ENCODE results near the gene PLEKHH1. TPM values are rescaled to one million over a fixed set of nuclear protein-coding genes. Genes with fewer than 3 reads are reported as not detected.

Gene PLEKHH1
- polyA plus RNA-seq, 3 donors, result 2.2 to 12.5 (median 6.3) TPM

DNA sequence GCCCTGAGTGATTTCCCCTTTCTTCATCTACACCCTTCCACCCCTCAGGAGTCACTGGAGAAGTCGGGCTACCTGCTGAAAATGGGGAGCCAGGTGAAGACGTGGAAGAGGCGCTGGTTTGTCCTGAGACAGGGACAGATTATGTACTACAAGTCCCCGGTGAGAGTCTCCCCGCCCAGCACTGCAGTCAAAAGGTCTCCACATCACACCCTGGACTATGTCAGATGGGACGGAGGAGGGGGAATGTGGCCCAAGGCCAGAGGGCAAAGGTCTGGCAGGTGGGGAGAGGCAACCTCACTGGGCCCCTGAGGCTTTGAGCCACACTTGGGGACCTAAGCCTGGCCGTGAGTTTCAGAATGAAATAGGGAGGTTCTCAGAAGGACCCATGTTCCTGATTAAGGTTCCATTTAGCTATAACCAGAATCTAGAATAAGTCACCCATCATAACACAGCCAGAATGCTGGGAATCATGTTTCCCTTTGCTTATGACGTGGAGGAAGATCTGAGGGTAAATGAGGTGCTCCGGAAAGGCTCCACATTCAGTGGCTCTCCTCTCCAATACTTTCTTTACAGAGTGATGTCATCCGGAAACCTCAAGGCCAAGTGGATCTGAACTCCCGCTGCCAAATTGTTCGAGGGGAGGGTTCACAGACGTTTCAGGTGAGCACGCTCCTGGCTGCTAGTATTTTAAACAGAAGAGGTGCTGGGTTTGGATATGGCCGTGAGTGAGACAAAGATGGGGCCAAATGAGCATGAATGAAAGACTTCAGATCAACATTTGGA is 40.3 kb downstream of the PLEKHH1 start:
- no peak overlapping the region for H3K27ac ChIP-seq (ENCODE audit: low read depth, low read length)
- 67 to 85% (median 83%) methylated on average over 15 of the region's 15 CpGs for WGBS, 3 donors

DNA sequence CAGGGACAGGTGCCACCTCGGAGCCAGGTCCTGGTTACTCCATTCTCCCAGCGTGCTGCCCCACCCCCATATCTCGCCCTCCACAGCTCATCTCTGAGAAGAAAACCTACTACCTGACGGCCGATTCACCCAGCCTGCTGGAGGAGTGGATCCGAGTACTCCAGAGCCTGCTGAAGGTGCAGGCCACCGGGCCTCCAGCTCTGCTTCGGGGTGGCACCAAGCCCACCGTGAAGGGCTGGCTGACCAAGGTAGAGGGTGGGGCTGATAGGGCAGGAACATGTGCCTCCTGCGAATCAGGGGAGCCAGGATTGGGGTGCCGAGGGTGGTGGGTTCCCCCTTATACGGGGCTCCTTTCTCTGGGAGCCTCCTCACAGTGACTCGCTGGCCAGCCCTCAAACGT is 41.1 kb downstream of the PLEKHH1 start:
- 89 to 94% (median 89%) methylated on average over 13 to 14 of the region's 14 CpGs for WGBS, 3 donors
- H3K27ac ChIP-seq (ENCODE audit: low read depth, low read length), result no peak overlapping the region

DNA sequence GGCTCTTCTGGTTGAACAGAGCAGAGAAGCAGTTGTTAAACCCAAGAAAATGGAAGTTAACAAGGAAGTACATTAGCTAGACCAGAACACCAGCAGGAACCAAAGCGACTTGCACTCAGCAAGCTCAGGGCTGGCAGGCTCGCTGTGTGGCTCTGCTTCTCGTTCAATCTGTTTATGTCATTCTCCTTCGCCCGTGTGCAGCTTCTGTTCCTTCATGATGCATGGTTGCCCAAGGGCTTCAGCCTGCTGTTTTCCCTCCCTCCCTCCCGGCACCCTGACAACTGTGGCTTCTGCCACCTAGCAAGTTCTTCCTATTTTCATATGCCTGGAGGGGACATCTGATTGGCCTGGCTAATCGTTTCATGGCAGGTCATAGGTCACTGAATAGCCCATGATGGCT is 41.7 kb downstream of the PLEKHH1 start:
- WGBS, 3 donors, result 81 to 95% (median 83%) methylated on average over 7 of the region's 7 CpGs
- H3K27ac ChIP-seq (ENCODE audit: low read depth, low read length), result no peak overlapping the region

DNA sequence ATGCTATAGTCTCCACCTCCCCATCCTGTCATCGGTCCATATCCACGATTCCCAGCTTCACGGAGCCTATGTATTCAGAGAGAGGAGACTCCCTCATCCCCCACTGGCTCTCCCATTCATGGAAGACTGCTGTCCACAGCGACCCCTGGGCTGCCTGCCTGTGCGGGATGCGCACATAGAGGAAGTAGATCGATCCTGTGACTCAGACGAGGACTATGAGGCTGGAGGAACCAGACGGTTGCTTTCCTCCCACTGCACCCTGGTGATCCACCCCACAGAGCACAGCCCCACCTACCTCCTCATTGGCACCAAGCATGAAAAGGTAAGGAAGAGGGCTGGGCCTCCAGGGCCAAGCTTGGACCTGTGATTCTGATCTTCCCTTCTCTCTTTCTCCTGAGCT is 42.6 kb downstream of the PLEKHH1 start:
- WGBS, 3 donors, result 64 to 83% (median 76%) methylated on average over 9 of the region's 9 CpGs
- H3K27ac ChIP-seq (ENCODE audit: low read depth, low read length), result no peak overlapping the region

DNA sequence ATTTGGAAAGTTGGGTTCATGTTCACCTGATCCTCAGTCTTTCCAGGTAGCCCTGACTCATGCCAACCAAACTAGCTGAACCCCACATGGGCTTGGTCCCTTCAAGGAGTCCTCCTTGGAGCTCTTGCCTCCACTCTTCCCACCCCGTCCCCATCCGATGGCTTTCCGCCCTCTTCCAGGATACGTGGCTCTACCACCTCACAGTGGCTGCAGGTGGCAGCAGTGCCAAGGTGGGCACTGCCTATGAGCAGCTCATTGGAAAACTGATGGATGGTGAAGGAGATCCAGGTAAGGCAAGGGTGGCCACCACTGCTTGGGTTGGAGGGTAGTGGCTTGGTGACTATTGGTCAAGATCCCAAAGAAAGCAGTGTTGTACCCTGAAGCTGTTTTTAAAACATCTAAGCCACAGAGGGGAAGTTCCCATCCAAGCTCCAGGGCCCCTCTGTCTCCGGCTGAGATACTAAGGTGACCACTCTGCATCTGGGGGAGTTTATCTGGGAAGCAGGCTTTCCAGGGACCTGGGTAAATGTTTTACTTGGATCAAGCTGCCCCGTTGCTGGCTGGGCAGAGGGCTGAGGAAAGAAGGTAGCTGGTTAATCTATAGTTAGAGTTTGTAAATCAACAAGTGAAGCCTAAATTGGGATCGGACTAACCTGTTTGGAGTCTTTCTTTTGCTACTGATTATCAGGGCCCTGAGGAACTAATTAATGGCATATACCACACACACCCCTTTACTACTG is 43.3 kb downstream of the PLEKHH1 start:
- WGBS, 3 donors, result 69 to 93% (median 91%) methylated on average over 7 of the region's 7 CpGs
- no peak overlapping the region for H3K27ac ChIP-seq (ENCODE audit: low read depth, low read length)

DNA sequence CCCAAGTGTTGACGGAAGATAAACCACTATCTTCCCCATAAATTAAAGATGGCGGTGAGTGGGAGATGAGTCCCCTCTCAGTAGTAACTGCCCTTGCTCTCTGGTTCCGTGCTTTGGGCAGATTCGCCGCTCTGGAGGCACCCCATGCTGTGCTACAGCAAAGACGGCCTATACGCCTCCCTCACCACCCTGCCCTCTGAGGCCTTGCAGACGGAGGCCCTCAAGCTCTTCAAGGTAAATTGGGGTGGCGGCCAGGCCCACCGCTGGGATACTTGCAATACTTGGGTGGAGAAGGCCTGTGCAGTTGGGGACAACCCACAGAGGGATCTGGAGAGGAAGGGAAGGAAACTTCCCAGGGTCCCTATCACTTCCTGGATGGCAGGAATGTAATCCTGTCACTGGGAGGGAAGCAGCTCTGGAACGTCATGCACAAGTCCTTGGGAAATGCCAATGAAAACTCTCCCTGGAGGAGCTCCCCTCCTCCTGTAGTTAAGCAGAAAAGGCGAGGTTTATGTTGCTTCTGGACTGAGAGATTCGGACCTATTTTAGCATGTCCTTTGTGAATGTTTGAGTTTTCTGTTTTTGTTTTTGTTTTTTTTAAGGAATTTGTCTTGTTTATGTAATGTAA is 44.2 kb downstream of the PLEKHH1 start:
- 79 to 82% (median 82%) methylated on average over 13 of the region's 13 CpGs for WGBS, 3 donors
- no peak overlapping the region for H3K27ac ChIP-seq (ENCODE audit: low read depth, low read length)

DNA sequence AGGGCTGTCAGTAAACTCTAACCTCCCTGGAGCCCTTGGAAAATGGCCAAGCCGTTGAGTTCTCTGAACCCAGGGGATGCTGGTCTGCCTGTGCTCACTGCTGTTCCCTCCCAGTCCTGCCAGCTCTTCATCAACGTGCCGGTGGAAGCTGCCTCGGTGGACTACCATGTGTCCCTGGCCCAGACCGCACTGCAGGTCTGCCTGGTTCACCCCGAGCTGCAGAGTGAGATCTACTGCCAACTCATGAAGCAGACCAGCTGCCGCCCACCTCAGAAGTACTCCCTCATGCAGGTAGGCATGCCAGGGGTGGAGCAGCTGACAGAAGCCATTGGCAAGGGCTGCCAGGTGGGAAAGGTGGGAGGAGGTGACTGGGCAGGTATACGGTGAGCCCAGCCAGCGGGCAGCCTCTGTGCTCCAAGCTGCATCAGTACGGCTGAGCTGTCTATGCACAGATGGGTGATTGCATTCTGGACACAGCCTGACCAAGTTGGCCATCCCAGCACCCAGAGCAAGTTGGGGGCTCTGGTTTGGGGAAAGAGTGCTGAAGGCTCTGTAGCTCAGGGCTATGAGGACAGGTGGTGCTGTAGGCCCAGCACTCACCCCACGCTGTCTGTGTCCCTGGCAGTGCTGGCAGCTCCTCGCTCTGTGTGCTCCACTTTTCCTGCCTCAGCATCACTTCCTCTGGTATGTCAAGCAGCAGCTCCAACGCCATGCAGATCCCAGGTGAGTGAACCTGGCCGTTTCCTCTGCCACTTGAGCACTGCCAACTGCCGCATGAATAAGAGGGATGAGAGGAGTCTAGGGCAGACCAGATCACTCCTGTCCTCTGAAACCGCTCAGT is 45.0 kb downstream of the PLEKHH1 start:
- no peak overlapping the region for H3K27ac ChIP-seq (ENCODE audit: low read depth, low read length)

DNA sequence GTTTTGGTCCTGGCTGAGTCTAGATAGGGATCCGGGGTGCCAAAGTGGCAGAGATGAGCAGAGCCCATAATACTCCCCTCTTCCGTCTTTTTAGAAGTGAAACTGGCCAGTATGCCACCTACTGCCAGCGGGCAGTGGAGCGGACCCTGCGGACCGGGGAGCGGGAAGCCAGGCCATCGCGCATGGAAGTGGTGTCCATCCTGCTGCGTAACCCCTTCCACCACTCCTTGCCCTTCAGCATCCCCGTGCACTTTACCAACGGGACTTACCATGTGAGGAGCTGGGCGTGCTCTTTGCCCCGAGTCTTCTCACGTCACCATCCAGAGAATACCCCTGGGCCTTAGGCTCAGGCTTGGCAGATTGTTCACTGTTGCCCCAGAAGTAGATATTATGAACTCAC is 46.0 kb downstream of the PLEKHH1 start:
- no peak overlapping the region for H3K27ac ChIP-seq (ENCODE audit: low read depth, low read length)
- 76 to 80% (median 77%) methylated on average over 15 of the region's 15 CpGs for WGBS, 3 donors

More for the DNA sequence above, 45.0 kb downstream of the PLEKHH1 start:
- 76 to 87% (median 84%) methylated on average over 16 of the region's 16 CpGs for WGBS, 3 donors

DNA sequence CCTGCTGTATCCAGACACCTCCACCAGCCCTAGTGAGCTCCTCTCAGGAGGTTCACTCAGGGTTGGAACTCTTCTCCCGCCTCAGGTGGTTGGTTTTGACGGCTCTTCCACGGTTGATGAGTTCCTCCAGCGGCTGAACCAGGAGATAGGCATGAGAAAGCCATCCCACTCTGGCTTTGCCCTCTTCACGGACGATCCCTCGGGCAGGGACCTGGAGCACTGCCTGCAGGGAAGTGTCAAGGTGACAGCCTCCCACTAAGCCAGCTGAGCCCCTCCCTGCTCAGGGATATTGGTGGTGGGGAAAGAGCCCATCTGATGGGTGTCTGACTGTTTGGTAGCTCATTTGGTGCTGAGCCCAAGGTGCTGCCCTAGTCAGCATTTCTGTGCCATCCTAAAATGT is 46.5 kb downstream of the PLEKHH1 start:
- no peak overlapping the region for H3K27ac ChIP-seq (ENCODE audit: low read depth, low read length)
- WGBS, 3 donors, result 88 to 89% (median 89%) methylated on average over 7 of the region's 7 CpGs

DNA sequence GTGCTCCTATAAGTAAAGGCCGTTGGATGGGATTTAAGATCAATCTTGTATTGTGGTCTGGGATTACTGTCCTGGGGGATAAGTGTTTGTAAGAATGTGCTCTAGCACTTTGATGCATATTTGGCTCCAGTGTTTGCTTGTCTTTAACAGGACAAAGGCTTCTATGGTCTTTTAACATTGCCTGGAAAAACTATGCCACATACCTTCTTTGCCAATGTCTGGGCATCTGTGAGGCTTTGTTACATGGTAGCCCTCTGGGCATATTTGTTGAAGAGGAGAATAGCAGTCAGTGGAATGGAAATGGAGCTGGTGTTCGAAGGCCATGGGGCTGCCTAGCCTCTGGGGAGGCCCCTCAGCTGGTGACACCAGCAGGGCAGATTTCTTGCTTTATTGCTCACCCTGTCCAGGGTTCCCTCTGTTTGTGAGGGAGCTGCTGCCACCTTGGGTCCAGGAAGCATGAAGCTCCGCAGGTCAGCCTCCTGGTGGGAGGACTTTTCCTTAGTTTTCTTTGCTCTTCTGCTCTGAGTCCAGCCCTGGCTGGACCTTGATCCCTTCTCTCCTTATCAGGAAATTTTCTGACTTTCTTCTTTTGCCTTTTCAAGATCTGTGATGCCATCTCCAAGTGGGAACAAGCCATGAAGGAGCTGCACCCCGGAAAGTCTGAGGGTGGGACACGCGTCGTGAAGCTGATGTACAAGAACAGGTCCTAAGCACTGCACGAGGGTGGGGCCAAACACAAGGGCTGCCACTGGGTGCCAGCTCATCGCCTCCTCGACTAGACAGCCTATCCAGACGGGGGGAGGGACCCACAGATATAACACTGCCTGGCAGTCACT is 47.5 kb downstream of the PLEKHH1 start:
- 86 to 88% (median 86%) methylated on average over 11 of the region's 11 CpGs for whole genome bisulfite sequencing, 3 donors

DNA sequence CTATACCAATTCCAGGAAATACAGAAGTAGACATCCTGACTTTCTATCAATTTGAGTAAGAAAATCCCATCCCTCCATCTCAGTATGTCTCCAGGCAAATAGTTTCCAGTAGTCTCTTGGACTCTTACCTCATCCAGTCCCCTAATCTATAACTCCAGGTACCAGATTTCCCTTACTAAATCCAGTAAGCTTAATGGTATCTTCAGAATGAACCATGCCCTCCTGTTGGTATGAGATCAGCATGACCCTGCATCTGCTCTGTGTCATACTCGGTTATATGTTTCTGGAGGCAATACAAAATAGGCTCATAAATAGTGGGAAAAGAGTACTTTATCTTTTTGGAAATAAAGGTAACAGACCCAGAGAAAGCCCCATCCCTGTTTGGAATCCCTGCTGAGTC is 48.6 kb downstream of the PLEKHH1 start:
- 86 to 94% (median 91%) methylated on average over 1 of the region's 1 CpG for WGBS, 3 donors

More for the DNA sequence above, 47.5 kb downstream of the PLEKHH1 start:
- H3K27ac ChIP-seq (ENCODE audit: low read depth, low read length), result no peak overlapping the region

DNA sequence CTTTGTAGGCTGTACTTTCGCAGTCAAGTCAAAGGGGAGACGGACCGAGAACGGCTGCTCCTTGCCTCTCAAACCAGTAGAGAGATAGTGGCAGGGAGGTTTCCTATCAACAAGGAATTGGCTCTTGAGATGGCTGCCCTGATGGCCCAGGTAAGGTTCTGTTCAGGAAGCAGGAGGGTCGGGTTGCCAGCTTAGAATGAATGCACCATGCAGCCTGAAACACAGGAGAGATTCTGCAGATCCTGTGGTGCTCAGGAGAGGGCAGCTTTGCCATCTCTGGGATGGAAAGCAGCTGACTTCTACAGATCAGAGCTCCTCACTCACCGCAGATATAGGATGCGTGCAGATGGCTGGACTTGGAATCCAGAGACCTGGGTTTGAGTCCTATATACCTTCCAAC is 49.0 kb downstream of the PLEKHH1 start:
- WGBS, 3 donors, result 86 to 87% (median 87%) methylated on average over 7 of the region's 7 CpGs
- no peak overlapping the region for H3K27ac ChIP-seq (ENCODE audit: low read depth, low read length)

More for the DNA sequence above, 48.6 kb downstream of the PLEKHH1 start:
- H3K27ac ChIP-seq (ENCODE audit: low read depth, low read length), result no peak overlapping the region

DNA sequence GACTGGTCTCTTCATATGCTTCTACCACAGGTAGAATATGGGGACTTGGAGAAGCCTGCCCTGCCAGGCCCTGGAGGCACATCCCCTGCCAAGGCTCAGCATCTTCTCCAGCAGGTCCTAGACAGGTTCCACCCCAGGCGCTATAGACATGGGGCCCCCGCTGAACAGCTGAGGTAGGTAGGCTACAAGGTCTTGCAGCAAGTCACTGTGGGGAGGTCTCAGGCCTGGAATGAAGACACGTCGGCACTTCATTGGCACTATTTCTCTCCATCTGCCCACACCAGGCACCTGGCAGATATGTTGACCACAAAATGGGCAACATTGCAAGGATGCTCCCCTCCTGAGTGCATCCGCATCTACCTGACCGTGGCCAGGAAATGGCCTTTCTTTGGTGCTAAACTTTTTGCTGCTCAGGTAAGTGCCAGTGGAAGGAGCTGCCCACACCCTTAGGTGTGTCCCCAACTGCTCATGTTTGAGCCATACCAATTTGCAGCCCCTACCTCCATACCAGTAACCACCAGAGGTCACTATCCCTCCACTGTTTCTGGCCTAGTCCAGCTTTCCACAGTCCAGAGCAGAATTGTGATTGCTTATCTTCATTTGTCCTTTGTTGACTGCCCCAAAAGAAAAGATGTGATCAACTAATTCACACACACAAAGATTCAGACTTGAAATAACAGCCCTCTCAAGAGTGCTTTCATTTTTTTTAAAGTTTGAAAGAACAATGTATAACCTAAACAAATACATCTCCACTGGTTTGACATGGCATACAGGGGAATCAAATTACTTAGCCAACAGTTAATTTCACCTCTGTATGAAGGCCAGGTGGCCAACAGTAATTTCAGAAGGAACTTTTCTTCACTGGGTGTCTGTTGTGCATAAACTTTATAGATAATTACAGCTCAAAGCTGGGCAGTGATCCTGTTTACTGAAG is 50.9 kb downstream of the PLEKHH1 start:
- no peak overlapping the region for H3K27ac ChIP-seq (ENCODE audit: low read depth, low read length)
- 91 to 93% (median 91%) methylated on average over 6 of the region's 6 CpGs for WGBS, 3 donors

DNA sequence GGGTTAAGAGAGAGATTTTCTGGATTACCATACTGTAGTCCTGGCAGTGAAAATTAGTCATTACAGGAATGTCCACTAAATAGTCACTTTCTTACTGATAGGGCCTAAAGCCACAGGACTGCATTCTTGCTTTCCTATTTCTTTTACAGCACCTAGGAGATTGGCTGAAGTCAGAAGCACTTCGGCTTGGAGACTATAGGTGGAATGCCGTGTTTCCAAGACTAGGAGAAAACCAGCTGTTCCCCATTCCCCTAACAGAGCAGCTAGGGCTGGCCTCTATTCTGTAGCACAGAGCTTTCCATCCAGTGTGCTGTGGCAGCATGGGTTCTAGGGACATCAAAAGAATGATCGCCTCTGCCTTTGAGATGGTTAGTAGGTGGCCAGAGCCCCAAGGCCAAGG is 51.9 kb downstream of the PLEKHH1 start:
- no peak overlapping the region for H3K27ac ChIP-seq (ENCODE audit: low read depth, low read length)
- WGBS, 3 donors, result 91 to 96% (median 95%) methylated on average over 3 of the region's 3 CpGs

DNA sequence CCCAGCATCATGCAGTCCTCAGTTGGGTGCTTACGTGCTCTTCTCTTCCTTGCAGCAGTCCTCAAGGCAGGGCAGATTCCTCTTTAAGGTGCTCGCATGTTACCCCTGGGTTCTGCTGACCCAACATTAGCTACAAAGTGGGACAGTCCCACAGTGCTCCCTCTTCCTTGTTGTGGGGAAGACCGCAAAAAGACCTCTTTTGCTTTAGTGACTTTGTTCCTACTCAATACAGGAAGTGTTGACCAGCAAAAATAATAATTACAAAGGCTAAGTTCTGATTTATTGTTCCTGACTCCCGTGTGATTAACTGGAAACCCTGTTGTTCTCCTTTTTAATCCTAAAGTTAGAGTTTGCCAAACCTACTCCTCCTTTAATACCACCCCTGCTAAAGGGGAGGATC is 53.3 kb downstream of the PLEKHH1 start:
- WGBS, 3 donors, result 66 to 85% (median 70%) methylated on average over 4 of the region's 4 CpGs
- no peak overlapping the region for H3K27ac ChIP-seq (ENCODE audit: low read depth, low read length)

DNA sequence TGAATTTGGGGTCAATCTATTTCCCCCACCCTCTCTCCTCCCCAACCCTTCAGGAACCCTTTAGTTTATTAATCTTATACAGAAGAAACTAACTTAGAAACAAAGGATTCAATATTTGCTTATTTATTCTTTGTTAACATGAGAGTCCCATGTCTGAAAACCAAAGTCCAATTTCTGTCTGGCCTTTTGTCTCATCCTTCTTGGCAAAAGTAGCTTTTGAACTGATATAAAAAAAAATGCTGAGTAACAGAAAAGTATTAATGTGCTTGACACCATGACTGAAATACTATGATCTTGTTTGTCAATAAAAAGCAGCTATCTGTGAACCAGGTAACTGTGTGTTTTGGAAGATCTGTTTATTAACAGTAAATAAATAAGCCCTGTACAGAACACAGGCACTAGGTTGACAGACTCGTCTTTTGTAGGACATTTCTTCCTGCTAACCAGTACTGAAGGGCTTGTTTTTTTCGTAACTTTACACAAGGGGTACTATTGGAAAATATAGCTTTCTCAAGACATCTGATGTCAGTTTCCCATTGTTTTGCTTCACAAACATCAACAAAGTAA is 56.2 kb downstream of the PLEKHH1 start:
- WGBS, 3 donors, result 43 to 86% (median 72%) methylated on average over 2 of the region's 2 CpGs
- H3K27ac ChIP-seq (ENCODE audit: low read depth, low read length), result no peak overlapping the region
